ENCODE measurements around the gene EPM2AIP1. TPM values are rescaled to one million over a fixed set of nuclear protein-coding genes. Genes with fewer than 3 reads are reported as not detected.

EPM2AIP1 gene
- total RNA-seq, 1 experiment from 2014 or later, result 11.4 TPM

DNA sequence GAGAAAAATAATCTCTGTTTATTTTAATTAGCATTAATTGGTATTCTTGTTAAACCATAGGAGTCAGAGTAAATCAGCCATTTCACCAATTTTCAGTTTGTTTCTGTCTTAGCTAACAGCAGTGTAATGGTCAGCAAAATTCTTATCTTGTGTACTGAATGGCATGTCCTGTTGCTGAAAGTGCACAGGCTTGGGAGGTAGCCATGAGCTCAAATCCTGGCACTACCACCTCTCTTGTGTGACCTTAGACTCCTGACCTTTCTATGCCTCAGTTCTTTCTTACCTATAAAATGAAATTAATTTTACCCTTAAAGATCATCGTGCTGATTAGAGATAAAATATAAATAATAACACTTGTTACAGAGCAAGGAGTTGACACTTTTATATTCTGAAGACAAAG is 36.2 kb upstream of the EPM2AIP1 start:
- Histone ChIP-seq H3K4ac (ENCODE audit: low read depth, low read length) (no peak overlapping the region), H4K20me1 (ENCODE audit: control insufficient read depth, insufficient read depth, insufficient read length) (no peaks in the 10 kb centered on the region), H3K9me3 (ENCODE audit: control insufficient read depth, low read depth, low read length) (no peaks in the 10 kb centered on the region), H4K5ac (ENCODE audit: insufficient read length, low read depth, low read length) (no peak overlapping the region), H3K27ac (ENCODE audit: insufficient read length, low read depth, low read length) (no peak overlapping the region), H3K23me2 (ENCODE audit: insufficient read length, low read depth, low read length, poor library complexity, severe bottlenecking) (no peaks in the 10 kb centered on the region), H3K4me2 (ENCODE audit: insufficient read depth, insufficient read length, low read length) (no peak overlapping the region), H3K14ac (ENCODE audit: insufficient read depth, low read length) (no peak overlapping the region), H2AK5ac (ENCODE audit: insufficient read length, low read length) (no peak overlapping the region), H3K56ac (ENCODE audit: insufficient read length, low read depth, low read length) (no peak overlapping the region), H2BK15ac (ENCODE audit: low read depth, low read length) (no peak overlapping the region), H3K27me3 (ENCODE audit: insufficient read depth, low read length) (no peaks in the 10 kb centered on the region), H2BK120ac (ENCODE audit: low read depth, low read length, poor library complexity, severe bottlenecking) (no peak overlapping the region), H3K18ac (ENCODE audit: insufficient read length, low read depth, low read length) (no peak overlapping the region), H2BK20ac (ENCODE audit: low read depth, low read length, poor library complexity, severe bottlenecking) (no peak overlapping the region), H3K23ac (ENCODE audit: insufficient read length, low read depth, low read length) (no peak overlapping the region), H4K91ac (ENCODE audit: insufficient read length, low read depth, low read length) (no peak overlapping the region), H4K8ac (replicated peaks; ENCODE audit: insufficient read length, low read depth, low read length) (no peak overlapping the region), H3T11ph (ENCODE audit: low read length) (no peak overlapping the region), H3K79me1 (ENCODE audit: insufficient read depth, low read depth, low read length, poor library complexity, severe bottlenecking) (peaks cover 3% of the 10 kb centered on the region), H3K79me2 (ENCODE audit: insufficient read depth, low read length) (no peaks in the 10 kb centered on the region; the same call in 1 of the 2 replicates), H2BK12ac (ENCODE audit: insufficient read length, low read depth, low read length) (no peak overlapping the region), H3K4me1 (ENCODE audit: insufficient read depth, low read length) (no peaks in the 10 kb centered on the region), H3K9ac (ENCODE audit: extremely low read depth, insufficient read length, low read length) (no peak overlapping the region), H2AFZ (ENCODE audit: low read length) (no peak overlapping the region), H2BK5ac (ENCODE audit: insufficient read length, low read length) (no peak overlapping the region)
- H3K4me1 Mint-ChIP-seq, result no peaks in the 10 kb centered on the region
- WGBS (ENCODE audit: extremely low coverage, insufficient read length, low lambda C conversion rate), result no CpG with 5 or more reads among the region's 1 CpG
- H3K27me3 Mint-ChIP-seq (ENCODE audit: low read depth), result no peaks in the 10 kb centered on the region
- H3K4me3 Mint-ChIP-seq, result no peak overlapping the region
- DNase-seq, result no peak
- peaks cover 44 to 77% (median 66%) of the 10 kb centered on the region in 3 experiments for H3K36me3 Mint-ChIP-seq (ENCODE audit: insufficient read depth in 1 of 3, low read depth in 3 of 3)
- H3K9me3 Mint-ChIP-seq, result peaks cover 0 to 4% of the 10 kb centered on the region in 2 experiments; a peak in 1 of 5 replicates
- TF ChIP-seq CTCF (conservative IDR thresholded peaks at IDR 0.05), result no peak
- H3K27ac Mint-ChIP-seq, result no peak overlapping the region
